Islet of Langerhans (tissue), 1 donor: ENCODE data around the gene EIPR1.

Experiments
- FAIRE-seq: peaks from one replicate; lab custom pipeline; 2011; peaks lifted over from hg19 to GRCh38; lab: Jason Lieb, UNC

EIPR1 gene

GRCh38 chr2:3324036-3324386 is 53.6 kb downstream of the EIPR1 start:
- no peak for FAIRE-seq

GRCh38 chr2:3323360-3324035 is 54.1 kb downstream of the EIPR1 start:
- FAIRE-seq, result no peak

GRCh38 chr2:3322311-3322970 is 55.2 kb downstream of the EIPR1 start:
- no peak for FAIRE-seq

GRCh38 chr2:3321825-3322224 is 55.8 kb downstream of the EIPR1 start:
- FAIRE-seq, result no peak

GRCh38 chr2:3320910-3321605 is 56.6 kb downstream of the EIPR1 start:
- FAIRE-seq, result no peak

GRCh38 chr2:3319745-3320566 is 57.7 kb downstream of the EIPR1 start:
- no peak for FAIRE-seq

- FAIRE-seq, result no peak
Measured at GRCh38 chr2:3319134-3319533, 58.5 kb downstream of the EIPR1 start.

- FAIRE-seq, result no peak
Measured at GRCh38 chr2:3317871-3318590, 59.6 kb downstream of the EIPR1 start.

GRCh38 chr2:3317277-3317685 is 60.3 kb downstream of the EIPR1 start:
- no peak for FAIRE-seq

- FAIRE-seq, result no peak
Measured at GRCh38 chr2:3316456-3317276, 61.0 kb downstream of the EIPR1 start.

- FAIRE-seq, result no peak
Measured at GRCh38 chr2:3314626-3315025, 63.0 kb downstream of the EIPR1 start.

GRCh38 chr2:3313781-3314375 is 63.7 kb downstream of the EIPR1 start:
- no peak for FAIRE-seq

GRCh38 chr2:3312576-3313345 is 64.9 kb downstream of the EIPR1 start:
- no peak for FAIRE-seq

- FAIRE-seq, result no peak
Measured at GRCh38 chr2:3311601-3312000, 66.0 kb downstream of the EIPR1 start.

- FAIRE-seq, result no peak
Measured at GRCh38 chr2:3309496-3310355, 67.9 kb downstream of the EIPR1 start.

- FAIRE-seq, result no peak
Measured at GRCh38 chr2:3307901-3308300, 69.7 kb downstream of the EIPR1 start.

GRCh38 chr2:3307236-3307635 is 70.4 kb downstream of the EIPR1 start:
- no peak for FAIRE-seq

- no peak for FAIRE-seq
Measured at GRCh38 chr2:3305952-3306351, 71.7 kb downstream of the EIPR1 start.

- no peak for FAIRE-seq
Measured at GRCh38 chr2:3305431-3305830, 72.2 kb downstream of the EIPR1 start.
